Measurements from ENCODE around the gene HIKESHI. TPM values are rescaled to one million over a fixed set of nuclear protein-coding genes. Genes with fewer than 3 reads are reported as not detected.
A peak's percentile ranks its signal among the peaks of the same experiment; 100 is the strongest.

Gene HIKESHI
- total and polyA plus RNA-seq, 2 of the 13 experiments (the other 11 are each of a cell fraction or from before 2014, with no cell fraction given): 67.8 to 74.8 TPM

DNA sequence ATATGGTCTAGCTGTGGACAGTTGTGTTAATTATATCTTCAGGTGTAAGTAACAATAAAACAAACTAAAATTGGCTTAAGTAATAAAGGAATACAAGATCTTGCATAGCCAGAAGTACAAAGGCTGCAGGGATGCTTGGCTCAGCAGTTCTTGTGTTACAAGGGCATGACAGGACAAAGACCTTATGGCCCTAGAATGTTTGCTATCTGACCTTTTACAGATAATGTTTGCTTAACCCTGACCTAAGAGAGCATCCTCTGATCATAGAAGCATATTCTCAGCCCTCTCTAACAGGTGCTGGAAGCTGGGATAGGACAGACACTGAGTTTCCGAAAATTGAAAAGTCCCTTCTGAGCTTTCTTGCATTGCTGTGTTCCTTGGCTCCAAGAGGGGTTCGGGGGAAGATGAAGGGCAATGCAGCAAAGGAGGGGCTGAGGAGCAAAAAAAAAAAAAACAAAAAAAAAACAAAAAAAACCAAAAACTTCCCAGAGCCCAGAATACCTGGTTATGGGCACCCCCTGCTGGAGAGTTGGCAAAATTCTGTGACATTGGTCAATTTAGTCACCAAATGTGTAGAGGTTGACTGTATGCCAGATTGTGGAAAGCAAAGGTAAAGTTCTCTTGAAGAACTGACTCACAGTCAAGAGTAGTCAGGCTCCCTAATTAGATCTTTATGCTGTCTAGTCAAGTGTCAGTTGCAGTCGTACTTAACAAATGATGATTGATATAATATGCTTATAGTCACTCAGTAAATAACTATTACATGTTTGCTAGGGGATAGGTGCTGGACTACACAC lies 10.4 kb upstream of the HIKESHI start (continued):
- TF ChIP-seq CTCF (CRISPR knock-in tag; IDR thresholded peaks at IDR 0.05): peak; percentile 63
- peak; percentile 41; the same call in 1 of the 2 replicates for TF ChIP-seq KDM1A (CRISPR knock-in tag; IDR thresholded peaks at IDR 0.05)
- TF ChIP-seq WIZ (CRISPR knock-in tag; IDR thresholded peaks at IDR 0.05): no peak
- TF ChIP-seq, protein P1, sequence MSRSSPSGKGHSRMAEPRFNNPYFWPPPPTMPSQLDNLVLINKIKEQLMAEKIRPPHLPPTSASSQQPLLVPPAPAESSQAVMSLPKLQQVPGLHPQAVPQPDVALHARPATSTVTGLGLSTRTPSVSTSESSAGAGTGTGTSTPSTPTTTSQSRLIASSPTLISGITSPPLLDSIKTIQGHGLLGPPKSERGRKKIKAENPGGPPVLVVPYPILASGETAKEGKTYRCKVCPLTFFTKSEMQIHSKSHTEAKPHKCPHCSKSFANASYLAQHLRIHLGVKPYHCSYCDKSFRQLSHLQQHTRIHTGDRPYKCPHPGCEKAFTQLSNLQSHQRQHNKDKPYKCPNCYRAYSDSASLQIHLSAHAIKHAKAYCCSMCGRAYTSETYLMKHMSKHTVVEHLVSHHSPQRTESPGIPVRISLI (CRISPR knock-in tag; IDR thresholded peaks at IDR 0.05; ENCODE audit: borderline replicate concordance): peak; percentile 64; the same call in 1 of the 2 replicates
- TF ChIP-seq, protein P2, sequence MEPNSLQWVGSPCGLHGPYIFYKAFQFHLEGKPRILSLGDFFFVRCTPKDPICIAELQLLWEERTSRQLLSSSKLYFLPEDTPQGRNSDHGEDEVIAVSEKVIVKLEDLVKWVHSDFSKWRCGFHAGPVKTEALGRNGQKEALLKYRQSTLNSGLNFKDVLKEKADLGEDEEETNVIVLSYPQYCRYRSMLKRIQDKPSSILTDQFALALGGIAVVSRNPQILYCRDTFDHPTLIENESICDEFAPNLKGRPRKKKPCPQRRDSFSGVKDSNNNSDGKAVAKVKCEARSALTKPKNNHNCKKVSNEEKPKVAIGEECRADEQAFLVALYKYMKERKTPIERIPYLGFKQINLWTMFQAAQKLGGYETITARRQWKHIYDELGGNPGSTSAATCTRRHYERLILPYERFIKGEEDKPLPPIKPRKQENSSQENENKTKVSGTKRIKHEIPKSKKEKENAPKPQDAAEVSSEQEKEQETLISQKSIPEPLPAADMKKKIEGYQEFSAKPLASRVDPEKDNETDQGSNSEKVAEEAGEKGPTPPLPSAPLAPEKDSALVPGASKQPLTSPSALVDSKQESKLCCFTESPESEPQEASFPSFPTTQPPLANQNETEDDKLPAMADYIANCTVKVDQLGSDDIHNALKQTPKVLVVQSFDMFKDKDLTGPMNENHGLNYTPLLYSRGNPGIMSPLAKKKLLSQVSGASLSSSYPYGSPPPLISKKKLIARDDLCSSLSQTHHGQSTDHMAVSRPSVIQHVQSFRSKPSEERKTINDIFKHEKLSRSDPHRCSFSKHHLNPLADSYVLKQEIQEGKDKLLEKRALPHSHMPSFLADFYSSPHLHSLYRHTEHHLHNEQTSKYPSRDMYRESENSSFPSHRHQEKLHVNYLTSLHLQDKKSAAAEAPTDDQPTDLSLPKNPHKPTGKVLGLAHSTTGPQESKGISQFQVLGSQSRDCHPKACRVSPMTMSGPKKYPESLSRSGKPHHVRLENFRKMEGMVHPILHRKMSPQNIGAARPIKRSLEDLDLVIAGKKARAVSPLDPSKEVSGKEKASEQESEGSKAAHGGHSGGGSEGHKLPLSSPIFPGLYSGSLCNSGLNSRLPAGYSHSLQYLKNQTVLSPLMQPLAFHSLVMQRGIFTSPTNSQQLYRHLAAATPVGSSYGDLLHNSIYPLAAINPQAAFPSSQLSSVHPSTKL (CRISPR knock-in tag; IDR thresholded peaks at IDR 0.05): peak; percentile 80
- no peak for TF ChIP-seq ZSCAN20 (CRISPR knock-in tag; IDR thresholded peaks at IDR 0.05; ENCODE audit: borderline replicate concordance)
- no peak for TF ChIP-seq ELF4 (CRISPR knock-in tag; IDR thresholded peaks at IDR 0.05; ENCODE audit: borderline replicate concordance)
- TF ChIP-seq ZNF30 (CRISPR knock-in tag; IDR thresholded peaks at IDR 0.05): no peak
- 0 out of 2 replicates have a peak, but pooled peaks have one; percentile 26 for TF ChIP-seq NR2C2 (CRISPR knock-in tag; IDR thresholded peaks at IDR 0.05; ENCODE audit: borderline replicate concordance)
- peak; percentile 50; the same call in 1 of the 2 replicates for TF ChIP-seq SAP130 (CRISPR knock-in tag; IDR thresholded peaks at IDR 0.05; ENCODE audit: low read depth)
- TF ChIP-seq LCORL (IDR thresholded peaks at IDR 0.05): peak; percentile 91
- peak; percentile 70 for TF ChIP-seq LCORL (CRISPR knock-in tag; IDR thresholded peaks at IDR 0.05)
- no peak for TF ChIP-seq ZBTB7A (CRISPR knock-in tag; IDR thresholded peaks at IDR 0.05)
- 0 out of 2 replicates have a peak, but pooled peaks have one; percentile 49 for TF ChIP-seq NFKBIZ (CRISPR knock-in tag; IDR thresholded peaks at IDR 0.05)
- TF ChIP-seq NR2F6 (IDR thresholded peaks at IDR 0.05): peak; percentile 98
- peak; percentile 97 for TF ChIP-seq NR2F6 (CRISPR knock-in tag; IDR thresholded peaks at IDR 0.05)
- peak; percentile 93 to 97 for TF ChIP-seq MAFK (conservative IDR thresholded peaks at IDR 0.05 in 1 of 2, IDR thresholded peaks at IDR 0.05 in 1 of 2; ENCODE audit: low read length in 2 of 2)
- TF ChIP-seq KAT2B (IDR thresholded peaks at IDR 0.05; ENCODE audit: borderline replicate concordance, low read depth, low read length): no peak
- no peak for TF ChIP-seq SRSF9 (IDR thresholded peaks at IDR 0.05; ENCODE audit: borderline replicate concordance, insufficient read depth, low read depth, low read length, poor library complexity, severe bottlenecking)
- TF ChIP-seq SMAD9 (CRISPR knock-in tag; IDR thresholded peaks at IDR 0.05): no peak
- TF ChIP-seq SIX4 (CRISPR knock-in tag; IDR thresholded peaks at IDR 0.05): no peak
- TF ChIP-seq SIX1 (CRISPR knock-in tag; IDR thresholded peaks at IDR 0.05; ENCODE audit: borderline replicate concordance): peak; percentile 69
- TF ChIP-seq ZNF414 (CRISPR knock-in tag; IDR thresholded peaks at IDR 0.05): no peak

All from HepG2 (cell line).